WTC11 (cell line): ENCODE data around the gene MAP4K3. TPM values are rescaled to one million over a fixed set of nuclear protein-coding genes. Genes with fewer than 3 reads are reported as not detected.
A peak's percentile ranks its signal among the peaks of the same experiment; 100 is the strongest.

Source experiments
- ATAC-seq: fragments of 200-7000 bp; cut with Tn5 transposase; 2 replicates; pipeline ENCODE4 v1.10.0; 2021; ENCODE audit warnings: mild to moderate bottlenecking, moderate library complexity
- CTCF ChIA-PET: fragments of 300-600 bp; sonication (Branson Sonifier 250); formaldehyde crosslinking; loops from one replicate; lab custom pipeline; 2021; ENCODE audit warnings: antibody characterized with exemption; lab: Charles Lee
- POLR2A ChIA-PET: fragments of 350-600 bp; sonication (Branson Sonifier 250); formaldehyde crosslinking; loops from one replicate; lab custom pipeline; 2021; ENCODE audit warnings: antibody characterized with exemption; lab: Charles Lee
- DNase-seq: peaks from one replicate; pipeline ENCODE4 v3.0.0; 2021; ENCODE audit warnings: low spot score
- H3K27ac Mint-ChIP-seq: 2 replicates; pipeline ENCODE4 v1.8.0; 2021; ENCODE audit warnings: mixed read lengths
- H3K27me3 Mint-ChIP-seq: 2 replicates; pipeline ENCODE4 v1.8.0; 2021; ENCODE audit warnings: low read depth, mild to moderate bottlenecking, moderate library complexity, mixed read lengths
- H3K36me3 Mint-ChIP-seq: 2 replicates; pipeline ENCODE4 v1.8.0; 2021; ENCODE audit warnings: mixed read lengths
- H3K4me1 Mint-ChIP-seq: 2 replicates; pipeline ENCODE4 v1.8.0; 2022; ENCODE audit warnings: mixed read lengths
- H3K4me3 Mint-ChIP-seq: 2 replicates; pipeline ENCODE4 v1.8.0; 2021; ENCODE audit warnings: mild to moderate bottlenecking, moderate library complexity, mixed read lengths
- H3K9me3 Mint-ChIP-seq: 2 replicates; pipeline ENCODE4 v1.8.0; 2021; ENCODE audit warnings: mixed read lengths
- ELF4 ChIP-seq: sonication (generic); formaldehyde crosslinking; IDR thresholded peaks from 2 replicates; pipeline ENCODE4 v1.8.1; 2022; ENCODE audit warnings: low read depth, mild to moderate bottlenecking, moderate library complexity, missing genetic modification reagents
- ESRRA ChIP-seq: sonication (generic); formaldehyde crosslinking; IDR thresholded peaks from 2 replicates; pipeline ENCODE4 v1.8.1; 2022; ENCODE audit warnings: mild to moderate bottlenecking, missing genetic modification reagents, borderline replicate concordance
- FOXK1 ChIP-seq: sonication (generic); formaldehyde crosslinking; IDR thresholded peaks from 2 replicates; pipeline ENCODE4 v1.8.0; 2022; ENCODE audit warnings: mild to moderate bottlenecking, moderate library complexity, missing genetic modification reagents
- GABPB1 ChIP-seq: sonication (generic); formaldehyde crosslinking; IDR thresholded peaks from 2 replicates; pipeline ENCODE4 v1.8.1; 2023; ENCODE audit warnings: mild to moderate bottlenecking, missing genetic modification reagents
- MXD4 ChIP-seq: fragments of 250-450 bp; sonication (Bioruptor Pico); IDR thresholded peaks from 2 replicates; pipeline ENCODE4 v1.8.0; 2021; ENCODE audit warnings: mild to moderate bottlenecking, moderate library complexity, borderline replicate concordance
- NFYB ChIP-seq: sonication (generic); formaldehyde crosslinking; conservative IDR thresholded peaks from 2 replicates; pipeline ENCODE4 v1.8.0; 2022; ENCODE audit warnings: low read depth, missing genetic modification reagents
- NR1H2 ChIP-seq: sonication (generic); formaldehyde crosslinking; IDR thresholded peaks from 2 replicates; pipeline ENCODE4 v1.9.0; 2021; ENCODE audit warnings: mild to moderate bottlenecking, moderate library complexity, missing genetic modification reagents
- NR3C1 ChIP-seq: sonication (generic); formaldehyde crosslinking; conservative IDR thresholded peaks from 2 replicates; pipeline ENCODE4 v1.8.1; 2023; ENCODE audit warnings: low read depth, mild to moderate bottlenecking, missing genetic modification reagents
- OVOL2 ChIP-seq: fragments of 250-450 bp; sonication (Bioruptor Pico); IDR thresholded peaks from 2 replicates; pipeline ENCODE4 v1.9.0; 2021; ENCODE audit warnings: mild to moderate bottlenecking, borderline replicate concordance
- TP53 ChIP-seq: sonication (generic); formaldehyde crosslinking; IDR thresholded peaks from 2 replicates; pipeline ENCODE4 v1.8.1; 2023; ENCODE audit warnings: mild to moderate bottlenecking, missing genetic modification reagents
- ZNF232 ChIP-seq: sonication (generic); formaldehyde crosslinking; IDR thresholded peaks from 2 replicates; pipeline ENCODE4 v1.8.0; 2022; ENCODE audit warnings: mild to moderate bottlenecking, missing genetic modification reagents
- ZNF396 ChIP-seq: fragments of 250-450 bp; sonication (Bioruptor Pico); IDR thresholded peaks from 2 replicates; pipeline ENCODE4 v1.8.0; 2021; ENCODE audit warnings: mild to moderate bottlenecking, moderate library complexity, borderline replicate concordance
- ZNF423 ChIP-seq: fragments of 250-450 bp; sonication (Bioruptor Pico); IDR thresholded peaks from 2 replicates; pipeline ENCODE4 v2.1.2; 2022; ENCODE audit warnings: mild to moderate bottlenecking, moderate library complexity
- total RNA-seq: library from RNA; stranded (reverse); gene quantifications from 3 replicates; pipeline ENCODE4 v1.2.3, GENCODE V29; 2021
- TF ChIP-seq, protein P1 (sequence below): sonication (generic); formaldehyde crosslinking; IDR thresholded peaks from 2 replicates; pipeline ENCODE4 v1.8.0; 2022; ENCODE audit warnings: mild to moderate bottlenecking, missing genetic modification reagents
- TF ChIP-seq, protein P2 (sequence below): sonication (generic); formaldehyde crosslinking; IDR thresholded peaks from 2 replicates; pipeline ENCODE4 v1.8.1; 2023; ENCODE audit warnings: mild to moderate bottlenecking, missing genetic modification reagents
- TF ChIP-seq, protein P3 (sequence below): fragments of 250-450 bp; sonication (Bioruptor Pico); IDR thresholded peaks from 2 replicates; pipeline ENCODE4 v2.1.2; 2022; ENCODE audit warnings: mild to moderate bottlenecking, moderate library complexity
- TF ChIP-seq, protein P4 (sequence below): sonication (generic); formaldehyde crosslinking; IDR thresholded peaks from 2 replicates; pipeline ENCODE4 v1.8.1; 2023; ENCODE audit warnings: mild to moderate bottlenecking, missing genetic modification reagents, moderate library complexity
- TF ChIP-seq, protein P5 (sequence below): fragments of 250-450 bp; sonication (Bioruptor Pico); IDR thresholded peaks from 2 replicates; pipeline ENCODE4 v1.9.0; 2021; ENCODE audit warnings: mild to moderate bottlenecking
- TF ChIP-seq, protein P6 (sequence below): sonication (generic); formaldehyde crosslinking; IDR thresholded peaks from 2 replicates; pipeline ENCODE4 v1.8.1; 2023; ENCODE audit warnings: mild to moderate bottlenecking, missing genetic modification reagents, borderline replicate concordance
- TF ChIP-seq, protein P7 (sequence below): sonication (generic); formaldehyde crosslinking; IDR thresholded peaks from 2 replicates; pipeline ENCODE4 v1.8.1; 2022; ENCODE audit warnings: missing genetic modification reagents, borderline replicate concordance

MAP4K3 gene
- total RNA-seq, 1 experiment from 2014 or later: 73.2 TPM

DNA sequence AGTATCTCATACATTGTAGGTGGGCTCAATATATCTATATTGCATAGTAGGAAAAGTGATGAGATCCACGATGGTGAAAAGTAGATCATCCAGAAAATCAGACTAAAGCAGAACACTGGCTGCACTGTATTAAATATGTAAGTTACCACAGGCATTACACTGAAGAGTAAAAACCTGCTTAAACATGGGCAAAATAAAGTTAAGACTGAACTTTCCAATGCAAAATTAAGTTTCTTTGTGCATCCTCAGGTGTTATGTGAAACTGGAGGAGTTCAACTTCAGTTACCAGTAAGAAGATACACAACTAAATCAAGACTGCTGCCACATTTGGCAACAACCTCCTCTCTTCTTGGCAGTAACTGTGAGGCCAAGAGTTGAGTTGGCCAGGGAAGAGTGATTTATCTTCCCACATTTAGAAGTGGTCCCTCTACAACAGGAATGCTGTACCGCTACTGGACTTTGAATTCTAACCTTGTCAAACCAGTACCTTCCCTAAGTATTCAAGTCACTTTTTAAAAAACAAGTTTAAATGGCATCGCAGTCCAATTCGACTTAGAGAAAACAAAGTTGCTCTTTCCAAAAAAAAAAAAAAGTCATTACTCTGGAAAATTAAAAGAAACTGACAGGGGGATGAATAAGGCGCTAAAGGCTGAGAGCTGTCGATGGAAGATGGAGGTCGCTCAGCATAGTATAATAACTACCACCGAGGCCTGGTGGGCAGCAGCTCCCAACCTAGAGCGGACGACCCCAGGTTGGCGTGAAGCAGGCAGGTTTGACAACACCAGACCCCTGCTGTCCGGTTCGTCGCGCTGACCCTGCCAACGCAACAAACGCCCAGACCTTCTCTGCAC, 1.1 kb downstream of the MAP4K3 start:
- H3K36me3 Mint-ChIP-seq: no peaks in the 10 kb centered on the region

DNA sequence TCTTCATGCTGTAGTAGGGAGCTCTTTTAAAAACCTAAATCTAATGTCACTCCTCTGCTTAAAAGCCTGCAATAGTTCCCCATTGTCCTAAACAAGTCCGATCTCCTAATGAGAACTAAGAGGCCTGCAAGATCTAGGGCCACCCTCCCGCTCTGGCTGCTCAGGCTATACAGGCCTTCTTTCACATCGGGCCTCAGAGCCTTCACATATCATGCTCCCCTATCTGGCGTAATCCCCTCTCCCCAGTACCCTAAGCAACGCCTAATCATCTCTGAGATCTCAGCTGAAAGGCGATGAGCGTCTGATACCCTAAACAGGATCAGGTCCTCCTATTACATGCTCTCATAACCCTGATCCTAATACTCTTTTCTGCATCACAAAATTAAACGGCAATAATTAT, 1.9 kb downstream of the MAP4K3 start:
- no peak overlapping the region for H3K27ac Mint-ChIP-seq
- POLR2A ChIA-PET: interaction anchor here (0.5 kb wide), 1 partner anchor 11 kb away, joined by 4 read pairs; no protein-coding TSS in a partner anchor
- CTCF ChIA-PET: no interaction called here
- TF ChIP-seq, protein P1, sequence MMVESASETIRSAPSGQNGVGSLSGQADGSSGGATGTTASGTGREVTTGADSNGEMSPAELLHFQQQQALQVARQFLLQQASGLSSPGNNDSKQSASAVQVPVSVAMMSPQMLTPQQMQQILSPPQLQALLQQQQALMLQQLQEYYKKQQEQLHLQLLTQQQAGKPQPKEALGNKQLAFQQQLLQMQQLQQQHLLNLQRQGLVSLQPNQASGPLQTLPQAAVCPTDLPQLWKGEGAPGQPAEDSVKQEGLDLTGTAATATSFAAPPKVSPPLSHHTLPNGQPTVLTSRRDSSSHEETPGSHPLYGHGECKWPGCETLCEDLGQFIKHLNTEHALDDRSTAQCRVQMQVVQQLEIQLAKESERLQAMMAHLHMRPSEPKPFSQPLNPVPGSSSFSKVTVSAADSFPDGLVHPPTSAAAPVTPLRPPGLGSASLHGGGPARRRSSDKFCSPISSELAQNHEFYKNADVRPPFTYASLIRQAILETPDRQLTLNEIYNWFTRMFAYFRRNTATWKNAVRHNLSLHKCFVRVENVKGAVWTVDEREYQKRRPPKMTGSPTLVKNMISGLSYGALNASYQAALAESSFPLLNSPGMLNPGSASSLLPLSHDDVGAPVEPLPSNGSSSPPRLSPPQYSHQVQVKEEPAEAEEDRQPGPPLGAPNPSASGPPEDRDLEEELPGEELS (CRISPR knock-in tag): no peak
- TF ChIP-seq ELF4 (CRISPR knock-in tag) (no peak), OVOL2 (CRISPR knock-in tag) (no peak), NFYB (CRISPR knock-in tag) (no peak), NR1H2 (CRISPR knock-in tag) (no peak), TP53 (CRISPR knock-in tag) (no peak), ZNF396 (CRISPR knock-in tag) (no peak), MXD4 (CRISPR knock-in tag) (no peak), ESRRA (CRISPR knock-in tag) (no peak), NR3C1 (CRISPR knock-in tag) (no peak)
- TF ChIP-seq, protein P2, sequence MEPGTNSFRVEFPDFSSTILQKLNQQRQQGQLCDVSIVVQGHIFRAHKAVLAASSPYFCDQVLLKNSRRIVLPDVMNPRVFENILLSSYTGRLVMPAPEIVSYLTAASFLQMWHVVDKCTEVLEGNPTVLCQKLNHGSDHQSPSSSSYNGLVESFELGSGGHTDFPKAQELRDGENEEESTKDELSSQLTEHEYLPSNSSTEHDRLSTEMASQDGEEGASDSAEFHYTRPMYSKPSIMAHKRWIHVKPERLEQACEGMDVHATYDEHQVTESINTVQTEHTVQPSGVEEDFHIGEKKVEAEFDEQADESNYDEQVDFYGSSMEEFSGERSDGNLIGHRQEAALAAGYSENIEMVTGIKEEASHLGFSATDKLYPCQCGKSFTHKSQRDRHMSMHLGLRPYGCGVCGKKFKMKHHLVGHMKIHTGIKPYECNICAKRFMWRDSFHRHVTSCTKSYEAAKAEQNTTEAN (CRISPR knock-in tag): no peak
- TF ChIP-seq, protein P3, sequence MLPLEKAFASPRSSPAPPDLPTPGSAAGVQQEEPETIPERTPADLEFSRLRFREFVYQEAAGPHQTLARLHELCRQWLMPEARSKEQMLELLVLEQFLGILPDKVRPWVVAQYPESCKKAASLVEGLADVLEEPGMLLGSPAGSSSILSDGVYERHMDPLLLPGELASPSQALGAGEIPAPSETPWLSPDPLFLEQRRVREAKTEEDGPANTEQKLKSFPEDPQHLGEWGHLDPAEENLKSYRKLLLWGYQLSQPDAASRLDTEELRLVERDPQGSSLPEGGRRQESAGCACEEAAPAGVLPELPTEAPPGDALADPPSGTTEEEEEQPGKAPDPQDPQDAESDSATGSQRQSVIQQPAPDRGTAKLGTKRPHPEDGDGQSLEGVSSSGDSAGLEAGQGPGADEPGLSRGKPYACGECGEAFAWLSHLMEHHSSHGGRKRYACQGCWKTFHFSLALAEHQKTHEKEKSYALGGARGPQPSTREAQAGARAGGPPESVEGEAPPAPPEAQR (CRISPR knock-in tag): no peak
- TF ChIP-seq, protein P4, sequence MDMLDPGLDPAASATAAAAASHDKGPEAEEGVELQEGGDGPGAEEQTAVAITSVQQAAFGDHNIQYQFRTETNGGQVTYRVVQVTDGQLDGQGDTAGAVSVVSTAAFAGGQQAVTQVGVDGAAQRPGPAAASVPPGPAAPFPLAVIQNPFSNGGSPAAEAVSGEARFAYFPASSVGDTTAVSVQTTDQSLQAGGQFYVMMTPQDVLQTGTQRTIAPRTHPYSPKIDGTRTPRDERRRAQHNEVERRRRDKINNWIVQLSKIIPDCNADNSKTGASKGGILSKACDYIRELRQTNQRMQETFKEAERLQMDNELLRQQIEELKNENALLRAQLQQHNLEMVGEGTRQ (CRISPR knock-in tag): no peak
- TF ChIP-seq, protein P5, sequence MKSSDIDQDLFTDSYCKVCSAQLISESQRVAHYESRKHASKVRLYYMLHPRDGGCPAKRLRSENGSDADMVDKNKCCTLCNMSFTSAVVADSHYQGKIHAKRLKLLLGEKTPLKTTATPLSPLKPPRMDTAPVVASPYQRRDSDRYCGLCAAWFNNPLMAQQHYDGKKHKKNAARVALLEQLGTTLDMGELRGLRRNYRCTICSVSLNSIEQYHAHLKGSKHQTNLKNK (CRISPR knock-in tag): no peak
- TF ChIP-seq, protein P6, sequence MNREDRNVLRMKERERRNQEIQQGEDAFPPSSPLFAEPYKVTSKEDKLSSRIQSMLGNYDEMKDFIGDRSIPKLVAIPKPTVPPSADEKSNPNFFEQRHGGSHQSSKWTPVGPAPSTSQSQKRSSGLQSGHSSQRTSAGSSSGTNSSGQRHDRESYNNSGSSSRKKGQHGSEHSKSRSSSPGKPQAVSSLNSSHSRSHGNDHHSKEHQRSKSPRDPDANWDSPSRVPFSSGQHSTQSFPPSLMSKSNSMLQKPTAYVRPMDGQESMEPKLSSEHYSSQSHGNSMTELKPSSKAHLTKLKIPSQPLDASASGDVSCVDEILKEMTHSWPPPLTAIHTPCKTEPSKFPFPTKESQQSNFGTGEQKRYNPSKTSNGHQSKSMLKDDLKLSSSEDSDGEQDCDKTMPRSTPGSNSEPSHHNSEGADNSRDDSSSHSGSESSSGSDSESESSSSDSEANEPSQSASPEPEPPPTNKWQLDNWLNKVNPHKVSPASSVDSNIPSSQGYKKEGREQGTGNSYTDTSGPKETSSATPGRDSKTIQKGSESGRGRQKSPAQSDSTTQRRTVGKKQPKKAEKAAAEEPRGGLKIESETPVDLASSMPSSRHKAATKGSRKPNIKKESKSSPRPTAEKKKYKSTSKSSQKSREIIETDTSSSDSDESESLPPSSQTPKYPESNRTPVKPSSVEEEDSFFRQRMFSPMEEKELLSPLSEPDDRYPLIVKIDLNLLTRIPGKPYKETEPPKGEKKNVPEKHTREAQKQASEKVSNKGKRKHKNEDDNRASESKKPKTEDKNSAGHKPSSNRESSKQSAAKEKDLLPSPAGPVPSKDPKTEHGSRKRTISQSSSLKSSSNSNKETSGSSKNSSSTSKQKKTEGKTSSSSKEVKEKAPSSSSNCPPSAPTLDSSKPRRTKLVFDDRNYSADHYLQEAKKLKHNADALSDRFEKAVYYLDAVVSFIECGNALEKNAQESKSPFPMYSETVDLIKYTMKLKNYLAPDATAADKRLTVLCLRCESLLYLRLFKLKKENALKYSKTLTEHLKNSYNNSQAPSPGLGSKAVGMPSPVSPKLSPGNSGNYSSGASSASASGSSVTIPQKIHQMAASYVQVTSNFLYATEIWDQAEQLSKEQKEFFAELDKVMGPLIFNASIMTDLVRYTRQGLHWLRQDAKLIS: no peak
- peak; percentile 8 for ATAC-seq
- no peaks in the 10 kb centered on the region for H3K36me3 Mint-ChIP-seq
- no peaks in the 10 kb centered on the region for H3K27me3 Mint-ChIP-seq
- peaks cover 81% of the 10 kb centered on the region for H3K4me1 Mint-ChIP-seq
- H3K9me3 Mint-ChIP-seq: no peaks in the 10 kb centered on the region
- peak overlapping the region; percentile 94 for H3K4me3 Mint-ChIP-seq
- no peak for DNase-seq

More for the DNA sequence above, 1.1 kb downstream of the MAP4K3 start:
- no peak for DNase-seq
- ChIA-PET CTCF (interaction anchor here (0.7 kb wide), 1 partner anchor 335 kb away, joined by 3 read pairs; no protein-coding TSS in a partner anchor), POLR2A (interaction anchor here (0.5 kb wide), 1 partner anchor 12 kb away, joined by 4 read pairs; no protein-coding TSS in a partner anchor)
- Mint-ChIP-seq H3K4me1 (peaks cover 77% of the 10 kb centered on the region), H3K9me3 (no peaks in the 10 kb centered on the region), H3K27me3 (no peaks in the 10 kb centered on the region), H3K27ac (peak overlapping the region; percentile 40), H3K4me3 (peak overlapping the region; percentile 94)
- TF ChIP-seq ZNF232 (CRISPR knock-in tag) (no peak), ZNF423 (CRISPR knock-in tag) (no peak), GABPB1 (CRISPR knock-in tag) (no peak), FOXK1 (CRISPR knock-in tag) (0 out of 2 replicates have a peak, but pooled peaks have one; percentile 31), NFYB (CRISPR knock-in tag) (no peak)
- TF ChIP-seq, protein P7, sequence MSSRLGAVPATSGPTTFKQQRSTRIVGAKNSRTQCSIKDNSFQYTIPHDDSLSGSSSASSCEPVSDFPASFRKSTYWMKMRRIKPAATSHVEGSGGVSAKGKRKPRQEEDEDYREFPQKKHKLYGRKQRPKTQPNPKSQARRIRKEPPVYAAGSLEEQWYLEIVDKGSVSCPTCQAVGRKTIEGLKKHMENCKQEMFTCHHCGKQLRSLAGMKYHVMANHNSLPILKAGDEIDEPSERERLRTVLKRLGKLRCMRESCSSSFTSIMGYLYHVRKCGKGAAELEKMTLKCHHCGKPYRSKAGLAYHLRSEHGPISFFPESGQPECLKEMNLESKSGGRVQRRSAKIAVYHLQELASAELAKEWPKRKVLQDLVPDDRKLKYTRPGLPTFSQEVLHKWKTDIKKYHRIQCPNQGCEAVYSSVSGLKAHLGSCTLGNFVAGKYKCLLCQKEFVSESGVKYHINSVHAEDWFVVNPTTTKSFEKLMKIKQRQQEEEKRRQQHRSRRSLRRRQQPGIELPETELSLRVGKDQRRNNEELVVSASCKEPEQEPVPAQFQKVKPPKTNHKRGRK (CRISPR knock-in tag): no peak
- TF ChIP-seq, protein P4 (CRISPR knock-in tag): no peak
- peak; percentile 5 for ATAC-seq
